KOPT-K1 (cell line): ENCODE results near the gene PSMA1.
"Not testable (repeated sequence)": the region's sequence is repeated elsewhere in the genome, so short reads cannot be mapped to it uniquely, and the experiment has no call there.

Experiments used
- H3K27ac ChIP-seq: fragments of 200-600 bp; sonication (generic); 2 replicates; pipeline ENCODE4 v1.5.1; 2016; ENCODE audit warnings: antibody characterized with exemption, mild to moderate bottlenecking, low read depth, low read length; ENCODE audit not compliant: poor library complexity, severe bottlenecking
- H3K36me3 ChIP-seq: fragments of 200-600 bp; sonication (generic); 2 replicates; pipeline ENCODE4 v1.5.1; 2017; ENCODE audit warnings: antibody characterized with exemption, mild to moderate bottlenecking, low read length, moderate library complexity; ENCODE audit not compliant: insufficient read depth
- H3K9me3 ChIP-seq: fragments of 200-600 bp; sonication (generic); 2 replicates; pipeline ENCODE4 v1.5.1; 2017; ENCODE audit warnings: antibody characterized with exemption, low read length, mild to moderate bottlenecking; ENCODE audit not compliant: insufficient read depth, poor library complexity, severe bottlenecking

The PSMA1 gene

DNA sequence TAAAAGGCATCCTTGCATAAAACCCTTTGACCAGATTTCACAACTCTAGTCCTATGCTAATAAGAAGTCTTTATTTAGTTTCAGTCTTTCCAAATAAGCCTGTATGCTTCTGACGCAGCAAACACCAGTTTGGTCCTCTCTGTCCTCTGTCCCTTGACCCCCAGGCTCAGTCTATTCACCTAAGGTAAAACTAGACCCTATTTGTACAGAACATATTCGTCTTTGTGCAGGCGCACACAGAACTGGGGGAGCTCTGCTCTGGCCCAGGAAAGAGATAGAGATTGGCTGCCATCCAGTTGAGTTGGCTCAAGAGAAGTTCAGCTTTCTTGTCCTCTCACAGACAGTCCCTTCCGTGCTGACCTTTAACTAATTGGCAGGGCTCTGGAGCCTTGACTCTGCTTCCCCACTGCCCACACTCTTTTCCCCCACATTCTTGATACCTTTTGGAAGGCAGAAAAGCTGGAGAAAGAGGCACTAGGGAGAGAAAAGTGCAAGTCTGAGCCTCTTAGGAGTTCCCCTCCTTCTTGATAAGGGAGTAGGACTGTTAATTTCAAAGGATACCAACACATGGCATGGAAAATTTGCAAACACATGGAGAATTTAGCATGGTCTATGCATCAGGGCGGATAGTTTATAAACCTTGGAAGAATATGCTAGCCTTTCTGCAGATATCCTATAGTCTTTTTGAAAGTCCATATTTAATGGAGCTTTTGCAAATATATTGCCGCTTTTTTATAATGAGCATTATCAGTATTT, 21.2 kb upstream of the PSMA1 start:
- Histone ChIP-seq H3K36me3 (no peaks in the 10 kb centered on the region), H3K9me3 (no peaks in the 10 kb centered on the region), H3K27ac (no peak overlapping the region)

DNA sequence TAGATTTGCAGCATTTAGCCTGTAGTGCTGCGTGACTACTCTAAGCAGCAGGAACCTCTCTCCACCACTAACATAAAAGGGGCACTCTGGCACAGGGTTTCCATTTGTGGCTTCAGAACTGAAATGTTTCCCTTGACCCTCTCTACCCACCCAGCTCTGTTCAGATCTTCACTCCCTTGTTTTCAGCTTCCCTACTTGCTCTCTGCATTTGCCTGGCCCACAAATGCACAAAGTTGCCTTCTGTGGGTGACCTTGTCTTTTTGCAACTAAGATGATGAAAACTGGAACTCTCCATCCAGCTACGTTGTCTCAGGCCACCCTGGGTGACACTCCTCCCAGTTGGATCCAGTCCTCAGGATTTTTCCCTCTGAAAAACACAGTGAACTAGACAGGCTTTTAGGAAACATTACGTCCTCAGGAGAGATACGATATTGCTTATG, 19.8 kb upstream of the PSMA1 start:
- H3K9me3 ChIP-seq, result no peaks in the 10 kb centered on the region
- H3K36me3 ChIP-seq, result no peaks in the 10 kb centered on the region
- H3K27ac ChIP-seq, result no peak overlapping the region

DNA sequence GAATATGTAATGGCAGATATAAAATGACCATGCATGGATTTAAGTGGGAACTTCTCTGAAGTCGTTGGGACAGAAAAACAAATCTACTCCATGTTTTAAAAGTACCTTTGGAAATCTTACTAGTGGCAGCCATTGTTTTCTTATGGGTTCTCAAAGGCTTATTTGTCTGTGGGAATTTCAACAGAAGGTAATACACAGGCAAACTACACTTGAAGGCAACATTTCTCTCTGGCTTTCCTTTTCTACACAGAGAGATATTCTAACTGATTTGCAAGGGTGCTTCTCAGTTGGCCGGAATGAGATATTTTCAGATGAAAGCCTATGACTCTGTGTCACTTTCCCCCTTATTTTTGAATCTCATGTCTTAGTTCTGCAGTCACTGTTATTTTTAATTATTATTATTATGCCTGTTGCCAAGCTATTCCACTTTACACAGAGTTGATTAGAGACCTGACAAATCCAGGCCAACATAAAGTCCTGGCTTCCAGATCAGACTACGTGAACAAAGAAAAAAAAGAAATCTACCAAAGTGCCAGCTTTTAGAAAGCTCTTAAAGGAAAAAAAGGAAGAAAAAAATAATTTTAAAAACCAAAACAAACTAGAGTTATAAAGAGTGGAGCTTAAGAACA, 18.9 kb upstream of the PSMA1 start:
- H3K27ac ChIP-seq, result no peak overlapping the region
- H3K36me3 ChIP-seq, result no peaks in the 10 kb centered on the region
- no peaks in the 10 kb centered on the region for H3K9me3 ChIP-seq

DNA sequence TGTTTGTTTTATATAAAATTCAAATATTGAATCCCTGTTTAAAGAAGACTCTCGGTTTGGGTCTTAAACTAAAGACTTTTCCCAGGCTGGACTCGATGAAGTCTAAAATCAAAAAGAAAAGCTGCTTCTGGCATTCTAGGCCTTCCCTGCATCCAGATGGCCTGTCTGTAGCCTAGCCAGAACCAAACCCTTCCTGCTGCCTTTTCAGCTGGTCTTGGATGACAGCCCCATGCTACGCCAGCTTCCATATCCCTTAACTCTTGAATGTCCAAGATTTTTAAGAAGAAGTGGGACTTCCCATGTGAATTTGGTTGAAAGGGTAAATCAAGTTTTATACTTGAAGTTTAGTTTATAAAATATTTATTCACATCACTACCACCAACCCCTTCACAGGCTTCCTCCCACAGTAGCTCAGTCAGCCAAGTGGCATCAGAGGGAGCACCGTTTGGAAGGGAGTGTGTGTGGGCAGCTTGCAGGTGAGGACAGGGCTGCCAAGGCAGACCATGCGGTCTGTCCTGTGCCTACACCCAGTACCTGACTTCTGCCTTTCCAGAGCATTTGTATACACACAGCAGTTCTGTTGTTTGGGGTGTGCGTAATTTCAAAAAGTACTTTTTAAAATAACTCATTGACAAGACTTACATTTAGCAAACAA, 18.2 kb upstream of the PSMA1 start:
- Histone ChIP-seq H3K36me3 (no peaks in the 10 kb centered on the region), H3K27ac (no peak overlapping the region), H3K9me3 (no peaks in the 10 kb centered on the region)

DNA sequence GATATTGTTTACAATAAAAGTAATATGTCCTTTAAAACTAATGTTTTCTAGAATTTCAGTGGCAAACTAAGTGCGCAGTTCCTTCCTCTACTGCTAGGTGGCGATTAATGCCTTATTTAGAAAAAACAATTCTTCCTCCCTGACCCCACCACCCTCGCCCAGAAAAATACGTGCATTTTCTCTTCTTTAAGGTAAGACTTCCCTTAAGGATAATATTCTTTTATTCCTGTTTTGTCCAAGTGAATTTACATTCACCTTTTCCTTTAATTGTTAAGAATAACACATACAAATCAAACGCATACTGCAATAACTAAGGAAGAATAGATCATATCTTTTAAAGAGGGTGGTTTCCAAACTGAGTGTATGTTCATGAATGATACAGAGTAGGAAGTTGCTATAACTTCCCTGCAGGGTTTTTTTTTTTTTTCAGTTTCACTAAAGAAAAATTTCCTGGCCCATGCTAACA, 17.0 kb upstream of the PSMA1 start:
- no peaks in the 10 kb centered on the region for H3K36me3 ChIP-seq
- no peak overlapping the region for H3K27ac ChIP-seq
- H3K9me3 ChIP-seq, result no peaks in the 10 kb centered on the region

DNA sequence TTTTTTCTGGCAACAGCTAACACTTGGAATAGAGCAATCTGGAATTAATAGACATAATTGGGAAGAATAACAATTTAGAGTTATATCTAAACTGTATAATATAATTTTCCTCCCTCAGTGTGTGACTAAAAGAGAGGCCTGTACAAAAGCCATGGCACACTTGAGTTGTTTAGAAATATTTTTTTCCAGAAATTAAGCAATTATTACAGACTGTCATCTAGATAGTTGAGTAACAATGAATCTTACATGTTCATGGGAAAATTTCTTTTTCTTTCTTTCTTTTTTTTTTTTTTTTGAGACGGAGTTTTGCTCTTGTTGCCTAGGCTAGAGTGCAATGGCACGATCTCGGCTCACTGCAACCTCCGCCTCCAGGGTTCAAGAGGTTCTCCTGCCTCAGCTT, 15.0 kb upstream of the PSMA1 start:
- H3K9me3 ChIP-seq, H3K27ac ChIP-seq: not testable (repeated sequence)

DNA sequence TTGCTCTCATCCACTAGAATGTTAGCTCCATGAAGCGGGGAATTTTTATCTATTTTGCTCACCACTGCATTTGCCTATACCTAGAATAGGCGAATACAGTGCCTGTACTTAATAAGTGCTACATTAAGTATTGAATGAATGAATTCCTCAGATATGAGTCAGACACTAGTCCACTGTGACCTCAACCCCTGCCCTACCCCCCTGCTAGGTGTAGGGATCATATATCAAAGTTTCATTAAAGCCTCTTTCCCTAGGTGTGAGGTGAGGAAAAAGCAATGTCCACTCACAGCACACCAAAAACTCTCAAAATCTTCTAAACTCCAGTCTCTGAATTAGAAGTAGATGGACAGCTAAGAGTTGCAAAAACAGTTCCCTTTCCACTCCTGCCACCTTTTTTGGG, 9.8 kb upstream of the PSMA1 start:
- H3K27ac ChIP-seq, result no peak overlapping the region
- no peaks in the 10 kb centered on the region for H3K9me3 ChIP-seq
- no peaks in the 10 kb centered on the region for H3K36me3 ChIP-seq

More for the DNA sequence above, 15.0 kb upstream of the PSMA1 start:
- H3K36me3 ChIP-seq, result not testable (repeated sequence)

DNA sequence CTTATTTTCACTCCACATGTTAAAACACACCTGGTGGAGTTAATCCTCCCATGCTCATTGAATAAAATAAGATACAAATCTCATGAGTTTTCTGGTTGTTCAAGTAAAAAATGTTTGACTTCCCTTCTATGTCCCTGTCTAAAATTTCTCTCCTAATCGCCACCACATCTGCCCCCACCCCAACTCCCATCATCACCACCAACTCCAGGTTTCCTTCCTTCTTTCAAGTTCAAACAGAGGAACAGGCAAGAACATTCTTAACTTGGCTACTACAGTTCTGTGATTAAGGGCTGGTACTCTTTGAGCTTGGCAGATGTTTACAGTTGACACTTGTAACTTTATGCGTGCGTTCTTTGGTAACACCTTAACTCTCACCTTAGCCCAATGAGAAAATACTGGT, 9.1 kb upstream of the PSMA1 start:
- Histone ChIP-seq H3K9me3 (no peaks in the 10 kb centered on the region), H3K36me3 (no peaks in the 10 kb centered on the region)

DNA sequence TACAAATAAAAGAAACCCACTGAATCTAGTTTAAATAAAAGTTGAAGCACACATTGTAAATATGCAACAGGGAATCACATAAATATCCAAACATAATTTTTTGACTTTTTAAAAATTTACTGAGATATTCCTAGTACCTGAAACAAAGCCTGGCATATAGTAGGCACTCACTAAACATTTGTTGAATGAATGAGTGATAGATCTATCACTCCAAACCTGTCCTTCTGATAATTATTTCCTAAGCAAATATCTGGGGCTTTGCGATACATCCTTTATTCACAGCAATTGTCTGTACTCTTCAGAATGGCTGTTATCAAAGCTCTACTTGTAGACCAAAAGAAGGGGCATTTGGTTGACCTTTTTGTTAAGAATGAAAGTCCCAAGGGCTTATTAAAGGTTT, 2.6 kb upstream of the PSMA1 start:
- Histone ChIP-seq H3K36me3 (peaks cover 7% of the 10 kb centered on the region), H3K9me3 (no peaks in the 10 kb centered on the region), H3K27ac (no peak overlapping the region)

More for the DNA sequence above, 9.1 kb upstream of the PSMA1 start:
- H3K27ac ChIP-seq, result no peak overlapping the region

DNA sequence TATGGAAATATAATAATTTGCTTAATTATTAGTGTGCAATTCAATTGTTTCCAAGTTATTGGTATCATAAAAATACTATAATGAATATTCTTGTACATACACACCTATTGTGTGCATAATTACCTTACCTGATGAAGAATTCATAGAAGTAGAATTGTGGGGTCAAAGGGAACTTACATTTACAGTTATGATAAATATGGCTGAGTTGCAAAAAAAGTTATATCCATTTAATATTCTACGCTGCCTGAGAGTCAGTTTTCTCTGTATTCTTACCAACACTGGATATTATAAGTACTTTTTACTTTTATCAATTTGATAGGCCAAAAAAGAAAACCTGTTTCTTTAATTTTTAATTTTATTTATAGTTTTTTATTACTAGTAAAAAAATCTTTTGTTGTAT, 2.1 kb upstream of the PSMA1 start:
- Histone ChIP-seq H3K9me3 (no peaks in the 10 kb centered on the region), H3K27ac (no peak overlapping the region), H3K36me3 (peaks cover 13% of the 10 kb centered on the region)

DNA sequence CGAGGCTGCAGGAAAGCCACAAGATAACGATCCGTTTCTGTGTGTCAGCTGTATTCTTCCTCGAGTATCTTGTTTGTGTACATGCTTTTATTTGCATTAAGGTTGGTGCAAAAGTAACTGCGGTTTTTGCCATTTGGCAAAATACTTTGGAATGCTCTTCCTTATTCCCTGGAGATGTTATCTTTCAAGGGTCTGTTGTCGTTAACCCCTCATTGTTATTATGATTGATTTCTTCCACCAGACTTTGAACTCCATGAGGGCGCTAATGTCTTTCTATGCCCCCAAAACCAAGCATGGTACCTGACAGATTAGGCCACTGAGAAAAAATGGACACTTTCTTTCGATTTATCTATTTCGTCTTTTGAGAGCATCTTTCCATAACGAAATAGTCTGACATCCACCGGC, 563 bp upstream of the PSMA1 start:
- peak overlapping the region; percentile 91 for H3K27ac ChIP-seq
- peaks cover 28% of the 10 kb centered on the region for H3K36me3 ChIP-seq
- no peaks in the 10 kb centered on the region for H3K9me3 ChIP-seq

DNA sequence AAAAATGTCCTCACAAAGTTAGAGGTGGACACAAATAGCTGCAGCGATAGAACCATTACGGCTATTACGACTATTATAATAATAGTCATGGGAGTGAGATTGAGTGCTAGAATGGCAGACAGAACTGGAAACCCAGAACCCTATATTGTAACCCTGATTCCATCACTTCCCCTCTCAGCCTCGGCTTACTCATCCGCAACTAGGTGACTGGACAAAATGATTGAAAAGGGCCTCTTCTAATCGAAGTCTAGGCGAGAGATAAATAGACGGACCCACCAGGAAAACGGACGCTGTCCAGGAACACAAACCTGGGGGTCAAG, 629 bp downstream of the PSMA1 start:
- peak overlapping the region; percentile 91 for H3K27ac ChIP-seq
- H3K36me3 ChIP-seq, result peaks cover 40% of the 10 kb centered on the region
- H3K9me3 ChIP-seq, result no peaks in the 10 kb centered on the region

DNA sequence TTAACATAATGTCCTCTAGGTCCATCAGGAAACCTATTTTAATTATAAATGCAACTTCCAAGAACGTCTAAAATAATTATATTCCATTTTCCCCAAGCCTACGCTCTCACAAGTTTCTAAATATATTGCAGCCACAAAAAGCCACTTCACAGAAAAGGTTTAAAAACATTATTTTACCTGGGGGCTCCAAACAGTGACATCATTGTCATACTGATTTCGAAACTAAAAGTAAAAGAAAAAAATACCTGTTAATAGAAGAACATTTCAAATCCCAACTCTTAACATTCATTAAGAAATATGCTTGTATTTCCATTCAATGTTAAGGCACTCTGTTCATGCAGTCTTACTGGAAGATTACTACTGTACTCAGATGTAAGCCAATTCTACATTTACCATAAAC, 1.4 kb downstream of the PSMA1 start:
- Histone ChIP-seq H3K36me3 (peaks cover 47% of the 10 kb centered on the region), H3K27ac (peak overlapping the region; percentile 91), H3K9me3 (no peaks in the 10 kb centered on the region)

DNA sequence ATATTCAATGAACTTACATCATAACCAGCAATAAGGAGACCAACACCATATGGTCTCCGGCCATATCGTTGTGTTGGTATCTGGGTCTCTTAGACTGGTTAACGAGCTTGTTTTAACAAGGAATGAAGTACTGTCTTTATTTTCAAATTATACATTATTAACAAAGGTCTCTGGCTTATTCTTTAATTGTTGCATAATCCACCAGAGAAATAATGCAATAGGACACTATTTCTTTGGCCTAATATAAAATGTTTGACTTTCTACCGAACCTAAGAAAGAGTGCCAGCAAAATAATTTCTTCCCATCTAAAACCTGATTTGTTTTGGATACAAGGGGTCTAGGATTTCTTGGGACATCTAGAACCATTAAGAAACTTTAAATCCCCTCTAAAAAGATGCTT, 6.4 kb downstream of the PSMA1 start:
- Histone ChIP-seq H3K36me3 (peaks cover 96% of the 10 kb centered on the region), H3K9me3 (no peaks in the 10 kb centered on the region), H3K27ac (no peak overlapping the region)

DNA sequence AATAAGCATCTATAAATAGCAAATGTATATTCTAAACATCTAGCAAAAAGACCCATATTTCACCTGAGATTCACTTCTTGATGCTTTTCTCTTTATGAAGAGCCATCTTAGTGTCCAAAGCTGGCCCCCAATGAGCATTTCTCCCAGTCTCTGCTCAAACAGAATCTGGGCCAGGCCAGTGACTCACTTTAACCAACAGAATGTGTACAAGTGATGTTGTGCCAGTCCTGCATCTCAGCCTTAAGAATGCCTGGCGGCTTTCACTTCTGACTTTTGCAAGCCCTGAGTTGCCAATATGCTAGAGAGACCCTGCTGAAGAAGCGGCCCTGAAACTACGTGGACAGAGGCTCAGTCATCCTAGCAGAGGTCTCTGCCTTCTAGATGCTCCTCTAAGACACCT, 13.7 kb downstream of the PSMA1 start:
- Histone ChIP-seq H3K36me3 (peaks cover 85% of the 10 kb centered on the region), H3K27ac (no peak overlapping the region), H3K9me3 (no peaks in the 10 kb centered on the region)
